ENCODE data around the gene GFI1.
"Not testable (repeated sequence)": the region's sequence is repeated elsewhere in the genome, so short reads cannot be mapped to it uniquely, and the experiment has no call there.

The GFI1 gene

GRCh38 chr1:92461364-92462097 is 25.2 kb downstream of the GFI1 start:
- DNase-seq: no peak

GRCh38 chr1:92459871-92460320 is 26.8 kb downstream of the GFI1 start:
- no peak for DNase-seq

DNA sequence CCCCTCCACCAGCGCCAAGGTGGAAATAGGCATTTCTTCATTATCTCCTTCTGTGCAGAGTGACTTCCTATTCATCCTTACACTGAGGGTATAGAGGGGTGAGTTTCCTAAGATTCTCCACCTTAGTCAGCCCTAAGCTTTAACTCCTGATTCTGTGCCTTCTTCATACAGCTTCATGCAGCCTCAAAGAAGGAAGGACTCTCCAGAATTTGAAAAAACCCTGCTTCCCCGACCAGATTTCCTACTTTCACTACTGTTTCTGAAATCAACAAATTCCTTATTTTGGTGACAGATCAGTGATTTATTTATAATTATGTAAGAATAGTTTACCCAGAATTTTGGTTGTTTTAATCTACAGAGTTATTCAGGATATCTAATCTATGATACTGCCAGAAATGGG is 28.6 kb downstream of the GFI1 start:
- no peak for DNase-seq

DNA sequence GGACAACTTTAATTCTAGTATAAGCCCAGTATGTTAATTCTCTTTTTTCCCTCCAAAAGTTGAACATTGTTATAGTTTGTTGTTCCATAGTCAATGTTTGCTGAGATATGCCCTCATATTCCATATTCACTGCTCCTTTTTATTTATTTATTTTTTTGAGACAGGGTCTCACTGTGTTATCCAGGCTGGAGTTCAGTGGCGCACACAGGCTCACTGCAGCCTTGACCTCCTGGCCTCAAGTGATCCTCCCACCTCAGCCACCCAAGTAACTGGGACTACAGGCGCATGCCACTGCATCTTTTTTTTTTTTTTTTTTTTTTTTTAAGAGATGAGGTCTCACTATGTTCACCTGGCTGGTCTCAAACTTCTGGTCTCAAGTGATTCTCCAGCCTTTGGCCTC is 38.7 kb downstream of the GFI1 start:
- DNase-seq: no peak

- DNase-seq: no peak
These were observed 39.6 kb downstream of the GFI1 start for GRCh38 chr1:92447033-92447681.

GRCh38 chr1:92446546-92446945 is 40.2 kb downstream of the GFI1 start:
- DNase-seq: no peak

DNA sequence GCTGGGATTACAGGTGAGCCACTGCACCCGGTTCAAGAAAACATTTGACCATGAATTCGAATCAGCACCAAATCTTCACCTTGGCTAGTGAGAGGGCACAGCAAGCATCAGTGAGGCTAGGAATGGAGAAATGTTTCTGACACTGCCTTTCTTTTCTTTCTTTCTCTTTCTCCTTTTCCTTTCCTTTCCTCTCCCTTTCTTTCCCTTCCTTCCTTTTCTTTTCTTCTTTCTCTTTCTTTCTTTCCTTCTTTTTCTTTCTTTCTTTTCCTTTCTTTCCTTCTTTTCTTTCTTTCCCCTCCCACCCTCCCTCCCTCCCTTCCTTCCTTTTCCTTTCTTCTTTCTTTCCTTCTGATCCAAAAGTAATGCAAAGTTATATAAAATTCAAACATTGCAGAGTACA is 40.9 kb downstream of the GFI1 start:
- no peak for DNase-seq

DNA sequence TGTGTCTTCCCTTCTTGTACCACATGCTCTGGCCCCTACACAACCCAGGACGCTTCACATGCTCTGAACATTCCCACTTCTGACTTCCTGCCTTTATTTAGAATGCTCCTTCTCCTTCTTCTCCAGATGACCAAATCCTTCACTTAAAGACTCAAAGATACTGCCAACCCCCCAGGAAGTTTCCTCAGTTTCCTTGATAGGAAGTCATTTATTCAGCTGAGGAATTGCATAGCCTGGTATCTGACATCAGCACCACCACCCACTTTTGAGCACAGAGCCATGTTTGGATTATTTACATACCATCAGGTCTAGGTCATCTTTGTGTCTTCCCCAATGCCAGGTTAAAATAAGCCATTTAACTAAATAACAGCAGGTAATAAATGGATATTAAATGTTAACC is 42.4 kb downstream of the GFI1 start:
- DNase-seq: no peak

DNA sequence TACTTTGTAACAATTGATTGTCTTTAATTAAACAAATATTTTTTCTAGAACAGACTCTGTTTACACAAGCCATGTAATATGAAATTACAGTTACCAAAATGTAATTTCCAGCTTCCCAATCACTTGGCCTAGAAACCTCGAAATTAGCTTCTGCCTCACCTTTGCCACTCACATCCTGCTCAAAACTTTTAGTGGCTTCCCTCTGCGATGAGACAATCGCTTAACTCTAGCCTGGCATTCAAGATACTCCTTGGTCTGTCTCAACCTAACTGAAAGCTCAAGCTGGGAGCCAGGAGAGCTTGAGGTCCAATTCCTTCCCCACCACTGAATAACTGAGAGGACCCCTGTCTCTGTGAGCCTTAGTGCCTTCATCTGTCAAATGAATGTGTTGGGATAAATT is 42.8 kb downstream of the GFI1 start:
- DNase-seq: no peak

GRCh38 chr1:92442351-92442750 is 44.4 kb downstream of the GFI1 start:
- DNase-seq: no peak

DNA sequence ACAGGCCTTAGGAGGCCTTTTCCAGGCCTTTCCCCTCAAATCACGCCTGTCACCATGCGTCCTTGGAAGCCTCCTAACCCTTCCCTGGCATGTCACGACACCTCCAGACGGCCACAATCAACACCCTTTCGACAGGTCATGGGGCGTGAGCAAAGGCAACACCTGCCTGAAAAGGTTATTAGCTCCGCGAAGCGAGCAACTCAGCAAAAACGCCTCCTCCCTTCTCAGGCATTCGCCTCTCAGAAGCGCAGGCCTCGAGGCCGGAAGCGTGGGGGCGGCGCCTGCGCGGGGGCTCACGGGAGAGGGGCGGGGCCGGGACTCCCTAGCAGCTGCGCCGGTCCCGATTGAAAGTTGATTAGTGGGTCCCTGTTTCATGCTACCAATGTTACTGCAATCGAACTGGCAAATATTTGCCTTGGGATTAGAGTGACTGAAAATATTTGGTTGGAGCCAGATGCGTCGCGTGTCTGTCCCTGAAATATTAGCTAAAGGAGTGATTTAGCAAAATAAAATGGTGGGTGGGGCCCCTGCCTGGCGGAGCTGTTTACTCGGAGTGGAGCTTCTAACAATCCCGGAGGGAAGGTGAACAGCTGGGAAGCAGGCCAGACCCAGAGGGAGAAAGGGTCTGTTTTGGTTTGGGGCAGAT is 44.9 kb downstream of the GFI1 start:
- DNase-seq: no peak

DNA sequence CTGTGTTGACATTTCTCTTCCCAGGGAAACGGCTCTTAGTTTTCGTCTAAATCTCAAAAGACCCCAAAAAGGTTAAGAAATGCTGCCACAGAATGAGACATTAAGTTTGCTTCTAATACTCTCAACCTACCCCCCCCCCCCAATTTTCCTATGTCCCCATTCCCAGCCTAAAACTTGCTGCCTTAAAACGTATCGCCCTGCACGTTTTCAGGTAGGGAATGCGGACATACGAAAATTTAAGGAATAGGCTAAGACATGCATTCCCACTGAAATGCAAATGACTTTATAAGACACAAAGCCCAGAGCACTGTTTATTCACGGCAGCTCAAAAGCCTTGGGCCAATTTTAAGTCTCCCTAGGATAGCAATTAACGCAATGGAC is 45.4 kb downstream of the GFI1 start:
- DNase-seq: no peak

- DNase-seq: no peak
These were observed 47.4 kb downstream of the GFI1 start for GRCh38 chr1:92439291-92439690.

DNA sequence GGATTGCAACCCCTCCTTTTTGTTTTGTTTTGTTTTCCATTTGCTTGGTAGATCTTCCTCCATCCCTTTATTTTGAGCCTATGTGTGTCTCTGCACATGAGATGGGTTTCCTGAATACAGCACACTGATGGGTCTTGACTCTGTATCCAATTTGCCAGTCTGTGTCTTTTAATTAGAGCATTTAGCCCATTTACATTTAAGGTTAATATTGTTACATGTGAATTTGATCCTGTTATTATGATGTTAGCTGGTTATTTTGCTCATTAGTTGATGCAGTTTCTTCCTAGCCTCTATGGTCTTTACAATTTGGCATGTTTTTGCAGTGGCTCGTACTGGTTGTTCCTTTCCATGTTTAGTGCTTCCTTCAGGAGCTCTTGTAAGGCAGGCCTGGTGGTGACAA is 52.2 kb downstream of the GFI1 start:
- not testable (repeated sequence) for DNase-seq

- no peak for DNase-seq
These were observed 56.7 kb downstream of the GFI1 start for GRCh38 chr1:92430030-92430429.

DNA sequence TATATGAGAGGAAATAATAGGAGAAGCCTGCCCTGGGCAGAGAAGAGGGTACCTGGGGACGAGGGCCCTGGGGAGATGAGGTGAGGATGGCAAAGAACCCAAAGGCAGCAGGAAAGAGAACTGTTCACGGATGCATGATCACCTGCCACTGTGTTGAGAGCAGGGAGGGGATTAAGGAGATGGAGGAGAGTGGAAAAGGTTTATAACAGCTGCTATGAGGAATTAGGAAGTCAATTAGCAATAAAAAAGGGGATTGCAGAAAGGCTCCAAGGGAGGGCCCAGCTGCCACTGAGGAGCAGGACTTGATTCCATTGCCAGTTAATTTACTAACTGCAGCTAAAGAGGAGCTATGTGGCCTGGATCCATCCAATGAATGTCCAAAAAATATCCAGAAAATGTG is 61.1 kb downstream of the GFI1 start:
- no peak for DNase-seq

Measured in central memory CD4-positive, alpha-beta T cell (primary cell).